CD4-positive, alpha-beta T cell treated with Interferon gamma for 1 hour (primary cell): ENCODE results near the gene ACSL4.
"Not testable (repeated sequence)": the region's sequence is repeated elsewhere in the genome, so short reads cannot be mapped to it uniquely, and the experiment has no call there.

Experiments used
- DNase-seq: peaks from one replicate; pipeline ENCODE4 v3.0.0-alpha.2; 2020

ACSL4 gene

GRCh38 chrX:109660435-109661143 is 72.5 kb downstream of the ACSL4 start:
- DNase-seq, result no peak

- DNase-seq, result no peak
Measured at GRCh38 chrX:109658391-109658790, 74.7 kb downstream of the ACSL4 start.

- DNase-seq, result not testable (repeated sequence)
Measured at GRCh38 chrX:109657364-109657763, 75.7 kb downstream of the ACSL4 start.

DNA sequence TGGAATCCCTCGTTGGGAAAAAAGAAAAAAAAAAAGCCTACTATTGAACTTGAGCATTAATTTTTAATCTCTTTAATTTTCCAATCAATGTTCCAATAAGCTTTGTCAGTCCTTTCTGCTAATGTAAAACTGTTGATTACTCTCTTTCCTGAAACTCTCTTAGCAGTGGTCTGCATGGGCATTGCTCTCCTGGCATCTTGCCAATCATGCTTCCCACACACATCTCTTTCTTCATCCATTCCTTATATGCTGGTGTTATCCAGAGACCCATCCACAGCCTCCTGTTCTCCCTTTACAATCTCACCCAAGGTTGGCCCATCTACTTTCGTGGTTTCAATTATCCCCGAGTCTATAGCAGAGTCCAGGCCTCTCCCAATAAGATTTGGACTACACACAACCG is 76.3 kb downstream of the ACSL4 start:
- no peak for DNase-seq

- no peak for DNase-seq
Measured at GRCh38 chrX:109655502-109656201, 77.4 kb downstream of the ACSL4 start.

- DNase-seq, result no peak
Measured at GRCh38 chrX:109654516-109655109, 78.4 kb downstream of the ACSL4 start.

DNA sequence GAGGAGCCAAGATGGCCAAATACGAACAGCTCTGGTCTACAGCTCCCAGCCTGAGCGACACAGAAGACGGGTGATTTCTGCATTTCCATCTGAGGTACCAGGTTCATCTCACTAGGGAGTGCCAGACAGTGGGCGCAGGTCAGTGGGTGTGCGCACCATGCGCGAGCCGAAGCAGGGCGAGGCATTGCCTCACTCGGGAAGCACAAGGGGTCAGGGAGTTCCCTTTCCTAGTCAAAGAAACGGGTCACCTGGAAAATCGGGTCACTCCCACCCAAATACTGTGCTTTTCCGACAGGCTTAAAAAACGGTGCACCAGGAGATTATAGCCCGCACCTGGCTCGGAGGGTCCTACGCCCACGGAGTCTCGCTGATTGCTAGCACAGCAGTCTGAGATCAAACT is 88.4 kb downstream of the ACSL4 start:
- DNase-seq, result not testable (repeated sequence)

DNA sequence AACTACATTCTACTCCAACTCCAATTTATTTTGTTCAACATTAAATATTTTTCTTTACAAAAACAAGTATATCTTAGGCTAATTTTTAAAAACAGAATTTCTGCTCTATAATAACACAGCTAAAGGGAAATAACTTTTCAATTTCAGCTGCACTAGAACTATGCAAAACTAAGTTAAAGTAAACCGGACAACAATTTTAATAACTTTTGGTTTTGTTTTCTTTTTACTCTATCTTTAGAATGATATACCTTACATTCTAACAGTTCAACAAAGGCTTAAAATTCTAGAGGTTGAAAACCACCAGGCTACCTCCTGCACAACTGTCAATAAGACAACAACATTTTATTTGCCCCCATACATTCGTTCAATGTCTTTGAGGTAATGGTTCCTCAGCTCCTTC is 89.4 kb downstream of the ACSL4 start:
- no peak for DNase-seq

DNA sequence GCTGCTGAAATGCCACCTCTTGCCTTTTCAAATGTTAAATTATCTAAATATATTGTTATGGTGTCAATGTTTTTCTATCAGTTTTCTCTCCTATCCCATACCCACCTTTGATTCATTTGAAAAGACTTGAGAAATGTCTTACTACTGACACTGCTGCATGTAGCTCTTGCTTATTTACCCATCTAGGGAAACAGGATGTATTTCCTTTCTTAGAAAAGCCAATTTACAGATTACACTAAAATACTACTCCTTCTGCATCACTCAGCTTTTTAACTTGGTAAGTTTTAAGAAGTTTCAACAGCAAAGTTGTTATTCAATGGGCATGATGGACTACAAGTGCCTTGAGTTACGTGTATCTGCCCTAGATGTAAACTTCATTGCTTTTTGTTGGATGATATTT is 94.9 kb downstream of the ACSL4 start:
- DNase-seq, result no peak

- not testable (repeated sequence) for DNase-seq
Measured at GRCh38 chrX:109637477-109637876, 95.6 kb downstream of the ACSL4 start.

- DNase-seq, result no peak
Measured at GRCh38 chrX:109635146-109635545, 97.9 kb downstream of the ACSL4 start.

DNA sequence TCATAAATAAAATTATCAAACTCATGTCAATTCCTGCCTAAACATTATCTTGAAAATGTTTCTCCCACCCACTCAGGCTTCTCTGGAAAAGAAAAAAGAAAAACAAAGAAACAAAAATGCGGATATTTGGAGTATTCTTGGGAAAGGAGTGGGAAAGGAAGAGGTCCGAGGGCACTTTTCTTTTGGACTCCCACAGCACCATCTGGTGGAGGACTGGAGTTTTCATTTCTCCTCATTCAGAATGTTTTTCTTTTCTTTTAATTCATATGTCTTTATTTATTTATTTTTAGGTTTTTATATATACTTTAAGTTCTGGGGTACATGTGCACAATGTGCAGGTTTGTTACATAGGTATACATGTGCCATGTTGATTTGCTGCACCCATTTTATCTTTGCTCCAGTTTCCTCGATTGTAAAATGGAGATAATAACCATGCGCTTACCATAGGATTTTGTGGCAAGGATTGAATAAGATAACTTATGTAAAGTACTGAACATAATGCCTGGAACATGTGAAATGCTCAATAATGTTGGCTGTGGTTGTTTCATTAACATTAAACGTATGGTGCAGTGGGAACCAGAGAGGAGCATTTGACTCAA is 100.1 kb downstream of the ACSL4 start:
- DNase-seq, result no peak

DNA sequence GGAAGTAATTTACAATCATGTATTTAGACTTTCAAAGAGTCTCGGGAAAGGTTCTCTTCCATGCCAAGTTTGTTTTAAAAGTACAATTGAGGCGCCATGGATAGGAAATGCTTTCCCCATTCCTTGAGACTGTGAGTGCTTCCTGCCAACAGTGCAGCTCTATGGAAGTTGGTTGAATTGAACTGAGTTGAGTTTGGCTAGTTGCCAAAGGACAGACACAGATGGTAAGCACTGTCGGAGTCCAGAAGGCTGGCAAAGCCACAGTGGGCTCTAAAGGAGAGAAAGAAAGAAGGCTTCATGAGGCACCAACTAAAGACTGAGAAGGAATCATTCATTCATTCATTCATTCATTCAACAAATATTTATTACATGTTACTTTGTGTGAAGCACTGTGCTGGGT is 103.7 kb downstream of the ACSL4 start:
- no peak for DNase-seq

GRCh38 chrX:109626637-109627036 is 106.4 kb downstream of the ACSL4 start:
- no peak for DNase-seq

GRCh38 chrX:109624641-109625616 is 108.1 kb downstream of the ACSL4 start, which contains the start of gene KCNE5:
KCNE5 (minus strand) TSS chrX:109625172; CDS start chrX:109625020, 152 bp downstream.
- no peak for DNase-seq

GRCh38 chrX:109623997-109624396 is 109.1 kb downstream of the ACSL4 start:
- DNase-seq, result no peak

GRCh38 chrX:109622270-109622669 is 110.8 kb downstream of the ACSL4 start:
- no peak for DNase-seq

DNA sequence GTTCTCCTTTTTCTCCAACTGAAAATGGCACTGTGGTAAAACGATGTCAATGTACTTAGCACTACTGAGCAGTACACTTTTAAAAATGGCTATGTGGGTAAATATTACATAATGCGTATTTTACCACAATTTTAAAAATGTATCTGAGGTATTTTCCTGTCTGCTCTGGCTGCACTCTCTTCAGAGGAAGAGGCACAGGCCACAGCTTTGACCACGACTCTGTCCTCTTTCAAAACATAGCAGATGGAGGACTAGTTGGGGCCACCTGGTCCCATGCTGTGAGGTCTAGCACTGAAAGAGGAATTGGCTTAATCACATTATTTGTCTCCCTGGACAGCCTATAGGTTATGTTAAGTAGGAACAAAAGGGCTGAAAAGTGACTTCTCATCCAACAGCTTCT is 113.3 kb downstream of the ACSL4 start:
- no peak for DNase-seq

DNA sequence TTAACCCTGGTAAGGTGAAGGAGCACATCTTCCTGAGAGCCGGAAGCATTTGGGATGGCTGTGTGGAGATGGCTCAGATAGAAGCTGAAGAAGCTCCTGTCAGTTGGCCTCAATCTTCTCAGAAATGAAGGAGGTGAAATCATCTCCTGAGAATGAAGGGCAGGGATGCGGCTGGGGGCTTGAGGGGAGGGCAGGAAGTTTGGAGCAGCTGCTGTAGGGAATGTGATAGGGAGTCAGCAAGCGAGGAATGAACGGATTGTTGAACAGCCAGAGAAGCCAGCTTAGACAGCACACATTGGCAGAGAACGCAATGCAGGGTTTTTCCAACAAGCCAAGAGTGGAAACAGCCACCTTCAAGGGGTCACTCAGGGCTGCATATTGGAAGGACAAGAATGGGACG is 118.1 kb downstream of the ACSL4 start:
- no peak for DNase-seq

DNA sequence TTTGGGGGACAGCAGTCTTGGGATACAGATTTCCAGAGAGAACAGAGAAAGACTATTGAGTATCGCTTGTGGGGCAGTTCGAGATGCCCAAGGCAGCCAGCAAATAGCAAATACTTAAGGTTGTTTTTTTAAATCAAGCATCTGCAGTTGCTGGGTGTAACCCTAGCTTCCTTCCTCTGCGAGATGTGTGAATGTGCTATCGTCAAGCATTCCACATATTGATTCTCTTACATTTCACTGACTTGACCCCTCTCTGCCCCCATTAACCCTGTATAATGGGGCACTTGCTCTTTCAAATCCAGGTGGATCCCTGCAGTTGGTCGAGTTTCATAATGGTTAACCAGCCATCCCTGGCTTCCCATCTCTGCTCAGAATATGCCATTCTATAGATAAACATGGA is 131.6 kb downstream of the ACSL4 start:
- DNase-seq, result no peak

DNA sequence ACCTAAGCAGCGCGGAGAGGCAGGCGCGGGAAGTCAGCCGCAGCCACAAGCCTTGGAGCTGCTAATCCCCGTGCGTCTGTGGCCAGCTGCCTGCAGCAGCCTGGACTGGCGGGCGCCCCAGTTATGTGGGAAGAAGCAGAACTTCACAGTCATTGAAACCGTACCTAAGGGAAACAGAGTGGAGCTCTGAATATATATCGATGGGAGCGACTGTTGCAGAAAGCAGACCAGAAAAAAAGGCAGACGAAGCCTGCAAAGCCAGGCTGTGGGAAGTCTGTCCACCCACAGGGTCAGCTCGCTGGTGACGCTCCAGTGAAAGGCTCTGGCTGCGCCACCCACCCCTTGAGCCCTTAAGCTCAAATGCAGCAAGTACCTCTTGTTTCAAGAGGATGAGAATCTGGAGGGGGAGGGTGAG is 132.8 kb downstream of the ACSL4 start:
- no peak for DNase-seq

GRCh38 chrX:109596015-109596414 is 137.0 kb downstream of the ACSL4 start:
- no peak for DNase-seq
